HG03108 (cell line): Measurements from ENCODE around the gene CD1D.

Experiments used
- ATAC-seq: cut with Tn5 transposase; IDR thresholded peaks from one replicate; pipeline ENCODE4 v1.9.1; 2021; ENCODE audit warnings: moderate library complexity; ENCODE audit not compliant: unreplicated experiment

CD1D gene

GRCh38 chr1:158180741-158181576 is at the start of gene CD1D:
CD1D (plus strand) TSS chr1:158180895; CDS start chr1:158181102, 207 bp downstream.
- ATAC-seq, result no peak

- no peak for ATAC-seq
Observed at GRCh38 chr1:158131217-158131616, 49.5 kb upstream of the CD1D start.

- ATAC-seq, result no peak
Observed at GRCh38 chr1:158140764-158141192, 39.9 kb upstream of the CD1D start.

GRCh38 chr1:158145173-158145719 is 35.4 kb upstream of the CD1D start:
- ATAC-seq, result no peak

- no peak for ATAC-seq
Observed at GRCh38 chr1:158146165-158146564, 34.5 kb upstream of the CD1D start.

GRCh38 chr1:158146739-158147138 is 34.0 kb upstream of the CD1D start:
- no peak for ATAC-seq

GRCh38 chr1:158147401-158147800 is 33.3 kb upstream of the CD1D start:
- ATAC-seq, result no peak

- no peak for ATAC-seq
Observed at GRCh38 chr1:158147869-158148268, 32.8 kb upstream of the CD1D start.

GRCh38 chr1:158148468-158148867 is 32.2 kb upstream of the CD1D start:
- no peak for ATAC-seq

GRCh38 chr1:158149175-158149574 is 31.5 kb upstream of the CD1D start:
- ATAC-seq, result no peak

GRCh38 chr1:158149577-158150269 is 31.0 kb upstream of the CD1D start:
- ATAC-seq, result no peak

- ATAC-seq, result no peak
Observed at GRCh38 chr1:158150523-158150922, 30.2 kb upstream of the CD1D start.

- ATAC-seq, result no peak
Observed at GRCh38 chr1:158153179-158153578, 27.5 kb upstream of the CD1D start.

- no peak for ATAC-seq
Observed at GRCh38 chr1:158153746-158154444, 26.8 kb upstream of the CD1D start.

- no peak for ATAC-seq
Observed at GRCh38 chr1:158154501-158154900, 26.2 kb upstream of the CD1D start.

GRCh38 chr1:158155673-158156072 is 25.0 kb upstream of the CD1D start:
- ATAC-seq, result no peak

- no peak for ATAC-seq
Observed at GRCh38 chr1:158159597-158159996, 21.1 kb upstream of the CD1D start.

GRCh38 chr1:158161446-158161845 is 19.2 kb upstream of the CD1D start:
- ATAC-seq, result no peak

GRCh38 chr1:158163000-158163947 is 17.4 kb upstream of the CD1D start:
- ATAC-seq, result peak; percentile 92

- no peak for ATAC-seq
Observed at GRCh38 chr1:158169105-158169504, 11.6 kb upstream of the CD1D start.
